IPS-18a (cell line): ENCODE measurements around the gene BIRC6.

Experiments used
- H3K27ac ChIP-seq: one replicate; pipeline ENCODE4 v1.5.1; 2013; ENCODE audit warnings: low read length
- H3K27me3 ChIP-seq: one replicate; pipeline ENCODE4 v1.6.1; 2013; ENCODE audit warnings: mild to moderate bottlenecking, low read length; ENCODE audit not compliant: control insufficient read depth, insufficient read depth
- H3K36me3 ChIP-seq: one replicate; pipeline ENCODE4 v1.6.1; 2013; ENCODE audit warnings: low read depth, low read length; ENCODE audit not compliant: control insufficient read depth
- H3K4me1 ChIP-seq: one replicate; pipeline ENCODE4 v1.6.1; 2013; ENCODE audit warnings: low read depth, low read length; ENCODE audit not compliant: control insufficient read depth
- H3K4me3 ChIP-seq: one replicate; pipeline ENCODE4 v1.5.1; 2013; ENCODE audit warnings: low read length
- H3K9ac ChIP-seq: one replicate; pipeline ENCODE4 v1.6.1; 2013; ENCODE audit warnings: mild to moderate bottlenecking, low read length, moderate library complexity
- H3K9me3 ChIP-seq: one replicate; pipeline ENCODE4 v1.6.1; 2013; ENCODE audit warnings: low read depth, low read length; ENCODE audit not compliant: control insufficient read depth

Gene BIRC6

GRCh38 chr2:32479993-32480392 lies 123.2 kb downstream of the BIRC6 start:
- H3K27ac ChIP-seq = no peak overlapping the region

GRCh38 chr2:32482471-32482870 lies 125.6 kb downstream of the BIRC6 start:
- Histone ChIP-seq H3K9me3 (no peaks in the 10 kb centered on the region), H3K27ac (no peak overlapping the region), H3K27me3 (no peaks in the 10 kb centered on the region), H3K4me1 (no peaks in the 10 kb centered on the region), H3K9ac (no peak overlapping the region), H3K4me3 (no peak overlapping the region), H3K36me3 (peaks cover 67% of the 10 kb centered on the region)

More at GRCh38 chr2:32479993-32480392, 123.2 kb downstream of the BIRC6 start:
- no peaks in the 10 kb centered on the region for H3K27me3 ChIP-seq
- H3K9ac ChIP-seq = no peak overlapping the region
- H3K9me3 ChIP-seq = no peaks in the 10 kb centered on the region
- H3K4me1 ChIP-seq = no peaks in the 10 kb centered on the region
- peaks cover 66% of the 10 kb centered on the region for H3K36me3 ChIP-seq
- no peak overlapping the region for H3K4me3 ChIP-seq

GRCh38 chr2:32484937-32485336 lies 128.1 kb downstream of the BIRC6 start:
- H3K9me3 ChIP-seq = no peaks in the 10 kb centered on the region
- H3K27ac ChIP-seq = no peak overlapping the region
- H3K27me3 ChIP-seq = no peaks in the 10 kb centered on the region
- no peak overlapping the region for H3K4me3 ChIP-seq
- H3K9ac ChIP-seq = no peak overlapping the region
- H3K36me3 ChIP-seq = peaks cover 61% of the 10 kb centered on the region
- no peaks in the 10 kb centered on the region for H3K4me1 ChIP-seq

- no peak overlapping the region for H3K27ac ChIP-seq
- no peaks in the 10 kb centered on the region for H3K27me3 ChIP-seq
- H3K9ac ChIP-seq = no peak overlapping the region
- H3K36me3 ChIP-seq = peaks cover 60% of the 10 kb centered on the region
- H3K4me3 ChIP-seq = no peak overlapping the region
- H3K9me3 ChIP-seq = no peaks in the 10 kb centered on the region
- no peaks in the 10 kb centered on the region for H3K4me1 ChIP-seq
These were observed 128.6 kb downstream of the BIRC6 start for GRCh38 chr2:32485399-32485798.

- no peak overlapping the region for H3K9ac ChIP-seq
- H3K36me3 ChIP-seq = peaks cover 38% of the 10 kb centered on the region
- H3K9me3 ChIP-seq = no peaks in the 10 kb centered on the region
- no peak overlapping the region for H3K27ac ChIP-seq
- H3K4me1 ChIP-seq = no peaks in the 10 kb centered on the region
- no peak overlapping the region for H3K4me3 ChIP-seq
- H3K27me3 ChIP-seq = no peaks in the 10 kb centered on the region
These were observed 132.2 kb downstream of the BIRC6 start for GRCh38 chr2:32489061-32489460.

- H3K27me3 ChIP-seq = no peaks in the 10 kb centered on the region
- H3K9me3 ChIP-seq = no peaks in the 10 kb centered on the region
- H3K9ac ChIP-seq = no peak overlapping the region
- peaks cover 21% of the 10 kb centered on the region for H3K36me3 ChIP-seq
- H3K4me1 ChIP-seq = no peaks in the 10 kb centered on the region
- H3K27ac ChIP-seq = no peak overlapping the region
- no peak overlapping the region for H3K4me3 ChIP-seq
These were observed 134.5 kb downstream of the BIRC6 start for GRCh38 chr2:32491346-32491745.

- no peak overlapping the region for H3K4me3 ChIP-seq
- no peaks in the 10 kb centered on the region for H3K27me3 ChIP-seq
- H3K9me3 ChIP-seq = no peaks in the 10 kb centered on the region
- no peak overlapping the region for H3K27ac ChIP-seq
- H3K4me1 ChIP-seq = no peaks in the 10 kb centered on the region
- H3K36me3 ChIP-seq = peaks cover 4% of the 10 kb centered on the region
- no peak overlapping the region for H3K9ac ChIP-seq
These were observed 138.3 kb downstream of the BIRC6 start for GRCh38 chr2:32495139-32495538.

- no peaks in the 10 kb centered on the region for H3K4me1 ChIP-seq
- H3K9ac ChIP-seq = no peak overlapping the region
- no peaks in the 10 kb centered on the region for H3K27me3 ChIP-seq
- H3K9me3 ChIP-seq = no peaks in the 10 kb centered on the region
- no peak overlapping the region for H3K4me3 ChIP-seq
- H3K27ac ChIP-seq = peak overlapping the region; percentile 5
- H3K36me3 ChIP-seq = peaks cover 2% of the 10 kb centered on the region
These were observed 139.8 kb downstream of the BIRC6 start for GRCh38 chr2:32496662-32497061.

GRCh38 chr2:32498306-32498705 lies 141.5 kb downstream of the BIRC6 start:
- H3K9ac ChIP-seq = no peak overlapping the region
- H3K4me3 ChIP-seq = no peak overlapping the region
- peaks cover 12% of the 10 kb centered on the region for H3K36me3 ChIP-seq
- H3K9me3 ChIP-seq = no peaks in the 10 kb centered on the region
- H3K27me3 ChIP-seq = no peaks in the 10 kb centered on the region
- no peak overlapping the region for H3K27ac ChIP-seq
- H3K4me1 ChIP-seq = no peaks in the 10 kb centered on the region

- Histone ChIP-seq H3K9ac (no peak overlapping the region), H3K4me1 (no peaks in the 10 kb centered on the region), H3K9me3 (no peaks in the 10 kb centered on the region), H3K4me3 (no peak overlapping the region), H3K36me3 (peaks cover 39% of the 10 kb centered on the region), H3K27ac (no peak overlapping the region), H3K27me3 (no peaks in the 10 kb centered on the region)
These were observed 146.1 kb downstream of the BIRC6 start for GRCh38 chr2:32502941-32503340.

- H3K36me3 ChIP-seq = peaks cover 47% of the 10 kb centered on the region
- no peak overlapping the region for H3K9ac ChIP-seq
- no peaks in the 10 kb centered on the region for H3K4me1 ChIP-seq
- H3K27ac ChIP-seq = no peak overlapping the region
- no peaks in the 10 kb centered on the region for H3K27me3 ChIP-seq
- no peaks in the 10 kb centered on the region for H3K9me3 ChIP-seq
- no peak overlapping the region for H3K4me3 ChIP-seq
These were observed 148.2 kb downstream of the BIRC6 start for GRCh38 chr2:32504877-32505478.

GRCh38 chr2:32506446-32506845 lies 149.6 kb downstream of the BIRC6 start:
- no peak overlapping the region for H3K4me3 ChIP-seq
- no peaks in the 10 kb centered on the region for H3K27me3 ChIP-seq
- no peak overlapping the region for H3K9ac ChIP-seq
- no peaks in the 10 kb centered on the region for H3K9me3 ChIP-seq
- H3K36me3 ChIP-seq = peaks cover 57% of the 10 kb centered on the region
- H3K27ac ChIP-seq = no peak overlapping the region
- no peaks in the 10 kb centered on the region for H3K4me1 ChIP-seq
